Activated T-helper 1 cell treated with Interleukin-2 at 50 U/mL for 16 hours (primary cell): ENCODE data around the gene MAP3K7CL.

Source experiments
- DNase-seq: peaks from one replicate; pipeline ENCODE4 v3.0.0-alpha.2; 2020; ENCODE audit warnings: low read depth

The MAP3K7CL gene

GRCh38 chr21:29168891-29169315 lies 38.5 kb downstream of the MAP3K7CL start:
- DNase-seq = no peak

- DNase-seq = no peak
Observed at GRCh38 chr21:29170944-29171343, 40.5 kb downstream of the MAP3K7CL start.

- DNase-seq = no peak
Observed at GRCh38 chr21:29172282-29172681, 41.8 kb downstream of the MAP3K7CL start.

- no peak for DNase-seq
Observed at GRCh38 chr21:29174607-29175013, 44.2 kb downstream of the MAP3K7CL start.

GRCh38 chr21:29175408-29176134 lies 45.1 kb downstream of the MAP3K7CL start:
- DNase-seq = no peak

- DNase-seq = no peak
Observed at GRCh38 chr21:29176471-29177120, 46.2 kb downstream of the MAP3K7CL start.

GRCh38 chr21:29177800-29178199 lies 47.4 kb downstream of the MAP3K7CL start:
- DNase-seq = no peak

GRCh38 chr21:29178926-29179325 lies 48.5 kb downstream of the MAP3K7CL start:
- no peak for DNase-seq

GRCh38 chr21:29179503-29179902 lies 49.1 kb downstream of the MAP3K7CL start:
- no peak for DNase-seq

- no peak for DNase-seq
Observed at GRCh38 chr21:29181799-29182470, 51.5 kb downstream of the MAP3K7CL start.

GRCh38 chr21:29182691-29183092 lies 52.2 kb downstream of the MAP3K7CL start:
- DNase-seq = no peak

- no peak for DNase-seq
Observed at GRCh38 chr21:29184037-29184436, 53.6 kb downstream of the MAP3K7CL start.

- DNase-seq = no peak
Observed at GRCh38 chr21:29185172-29185571, 54.7 kb downstream of the MAP3K7CL start.

GRCh38 chr21:29185633-29186032 lies 55.2 kb downstream of the MAP3K7CL start:
- DNase-seq = no peak

- no peak for DNase-seq
Observed at GRCh38 chr21:29186246-29186645, 55.8 kb downstream of the MAP3K7CL start.

GRCh38 chr21:29187944-29188343 lies 57.5 kb downstream of the MAP3K7CL start:
- no peak for DNase-seq

- no peak for DNase-seq
Observed at GRCh38 chr21:29189353-29189752, 58.9 kb downstream of the MAP3K7CL start.

GRCh38 chr21:29190923-29191331 lies 60.5 kb downstream of the MAP3K7CL start:
- DNase-seq = no peak

- no peak for DNase-seq
Observed at GRCh38 chr21:29193072-29193471, 62.6 kb downstream of the MAP3K7CL start.

- DNase-seq = no peak
Observed at GRCh38 chr21:29193901-29194300, 63.5 kb downstream of the MAP3K7CL start.

- no peak for DNase-seq
Observed at GRCh38 chr21:29194342-29194741, 63.9 kb downstream of the MAP3K7CL start.

GRCh38 chr21:29194847-29195246 lies 64.4 kb downstream of the MAP3K7CL start:
- DNase-seq = no peak
